Hepatocyte (in vitro differentiated cells): ENCODE measurements around the gene S100A11.

ENCODE experiments used
- EZH2 ChIP-seq: fragments of 200-600 bp; sonication (generic); IDR thresholded peaks from 2 replicates; pipeline ENCODE4 v1.6.1; 2016; ENCODE audit warnings: antibody characterized with exemption, mild to moderate bottlenecking, borderline replicate concordance
- EZH2phosphoT487 ChIP-seq: fragments of 200-600 bp; sonication (generic); IDR thresholded peaks from one replicate; pipeline ENCODE4 v1.6.1; 2018; ENCODE audit warnings: antibody characterized with exemption, mild to moderate bottlenecking, low read depth, moderate library complexity; ENCODE audit not compliant: unreplicated experiment, severe bottlenecking
- TF ChIP-seq, protein P1 (sequence below): fragments of 200-600 bp; sonication (generic); IDR thresholded peaks from 2 replicates; pipeline ENCODE4 v1.5.1; 2016; ENCODE audit warnings: antibody characterized with exemption, mild to moderate bottlenecking; ENCODE audit not compliant: poor library complexity

- TF ChIP-seq, protein P1, sequence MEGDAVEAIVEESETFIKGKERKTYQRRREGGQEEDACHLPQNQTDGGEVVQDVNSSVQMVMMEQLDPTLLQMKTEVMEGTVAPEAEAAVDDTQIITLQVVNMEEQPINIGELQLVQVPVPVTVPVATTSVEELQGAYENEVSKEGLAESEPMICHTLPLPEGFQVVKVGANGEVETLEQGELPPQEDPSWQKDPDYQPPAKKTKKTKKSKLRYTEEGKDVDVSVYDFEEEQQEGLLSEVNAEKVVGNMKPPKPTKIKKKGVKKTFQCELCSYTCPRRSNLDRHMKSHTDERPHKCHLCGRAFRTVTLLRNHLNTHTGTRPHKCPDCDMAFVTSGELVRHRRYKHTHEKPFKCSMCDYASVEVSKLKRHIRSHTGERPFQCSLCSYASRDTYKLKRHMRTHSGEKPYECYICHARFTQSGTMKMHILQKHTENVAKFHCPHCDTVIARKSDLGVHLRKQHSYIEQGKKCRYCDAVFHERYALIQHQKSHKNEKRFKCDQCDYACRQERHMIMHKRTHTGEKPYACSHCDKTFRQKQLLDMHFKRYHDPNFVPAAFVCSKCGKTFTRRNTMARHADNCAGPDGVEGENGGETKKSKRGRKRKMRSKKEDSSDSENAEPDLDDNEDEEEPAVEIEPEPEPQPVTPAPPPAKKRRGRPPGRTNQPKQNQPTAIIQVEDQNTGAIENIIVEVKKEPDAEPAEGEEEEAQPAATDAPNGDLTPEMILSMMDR, result no peak
- TF ChIP-seq EZH2phosphoT487, result no peak
- TF ChIP-seq EZH2, result no peak
Observed at GRCh38 chr1:152014943-152015342, 21.9 kb downstream of the S100A11 start.
